ENCODE data around the gene TXNRD2.

Gene TXNRD2

DNA sequence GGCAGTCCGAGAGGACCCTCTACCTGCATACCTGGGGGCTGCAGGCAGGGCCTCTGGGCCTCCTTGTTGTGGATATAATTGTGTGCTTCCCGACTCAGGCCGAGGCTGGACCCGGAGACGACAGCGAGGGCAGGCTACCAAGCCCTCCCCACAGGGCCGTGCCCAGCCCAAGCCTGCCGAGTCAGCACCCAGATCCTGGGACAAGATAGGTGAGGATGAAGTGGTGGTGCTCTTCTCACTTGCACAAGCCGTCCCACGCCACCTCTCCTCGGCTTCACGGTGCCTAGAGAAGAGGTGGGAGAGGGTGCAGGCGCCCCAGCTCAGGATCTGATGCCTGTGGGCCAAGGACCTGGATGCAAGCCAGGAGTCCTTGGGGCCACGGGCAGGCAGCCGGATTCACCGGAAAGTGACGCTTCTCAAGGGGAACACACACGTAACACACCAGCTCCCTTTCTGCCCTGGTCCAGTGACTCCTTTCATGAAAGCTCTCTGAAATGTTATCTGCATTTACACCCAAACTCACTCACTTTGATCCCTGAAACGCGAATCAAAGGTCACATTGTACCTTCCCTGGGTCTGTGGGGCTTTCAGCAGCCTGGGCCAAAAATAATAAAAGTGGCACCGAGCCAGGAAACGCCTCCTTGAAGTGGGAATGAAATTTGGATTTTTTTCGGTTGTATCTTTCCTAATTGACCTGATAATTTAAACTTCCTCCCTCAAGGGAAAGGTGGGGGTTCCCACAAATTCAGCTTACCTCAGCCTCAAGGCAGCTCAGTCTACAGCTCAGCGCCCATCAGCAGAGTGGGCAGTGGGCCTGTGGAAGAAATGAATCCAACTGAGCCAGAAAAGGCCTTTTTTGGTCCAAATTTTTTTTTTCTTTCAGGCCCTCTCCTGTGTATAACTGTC lies 85.9 kb downstream of the TXNRD2 start:
- DNase-seq = peak; percentile 77 to 84

DNA sequence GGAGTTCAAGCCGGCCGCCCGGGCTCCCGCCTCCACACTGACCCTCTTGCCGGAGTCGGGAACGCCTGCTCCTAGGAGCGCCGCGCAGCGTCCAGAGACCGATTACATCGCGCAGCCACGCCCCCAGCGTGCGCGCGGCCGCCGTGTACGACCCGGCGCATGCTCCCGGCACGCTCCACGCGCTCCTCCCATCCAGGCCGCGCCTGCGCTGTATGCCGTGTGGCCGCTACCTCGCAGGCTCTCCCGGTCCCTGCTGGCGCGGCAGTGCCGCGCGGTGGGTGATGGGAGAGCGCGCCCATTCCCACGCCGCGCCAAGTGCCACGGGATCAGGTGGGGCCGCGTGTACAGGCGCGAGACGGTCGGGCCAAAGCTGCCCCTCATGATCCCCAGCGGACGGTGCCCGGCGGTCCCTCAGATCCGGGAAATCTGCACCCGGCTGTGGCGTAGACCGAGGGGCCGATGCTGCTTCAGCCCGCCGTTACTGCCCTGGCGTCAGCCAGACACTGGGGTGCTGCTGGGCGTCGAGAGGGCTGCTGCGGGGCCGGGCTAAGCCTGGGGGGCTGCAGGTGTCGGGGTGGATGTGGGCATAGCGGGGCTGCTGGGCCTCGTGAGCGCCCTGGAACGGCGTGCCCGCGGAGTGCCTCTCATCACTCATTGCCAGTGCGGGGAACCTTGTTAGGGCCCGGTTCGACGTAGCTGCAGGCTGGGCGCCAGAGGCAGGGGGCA lies 86.7 kb downstream of the TXNRD2 start, which contains the start of the genes GNB1L and RTL10:
Gene GNB1L, minus strand, starts transcription at position 97 of the 726 bp plus-strand sequence. CDS start 33,519 bp downstream, outside the sequence.
Gene RTL10, minus strand, starts transcription at position 97 of the 726 bp plus-strand sequence. CDS start 2,613 bp downstream, outside the sequence.
- DNase-seq = peak; percentile 87 to 94

DNA sequence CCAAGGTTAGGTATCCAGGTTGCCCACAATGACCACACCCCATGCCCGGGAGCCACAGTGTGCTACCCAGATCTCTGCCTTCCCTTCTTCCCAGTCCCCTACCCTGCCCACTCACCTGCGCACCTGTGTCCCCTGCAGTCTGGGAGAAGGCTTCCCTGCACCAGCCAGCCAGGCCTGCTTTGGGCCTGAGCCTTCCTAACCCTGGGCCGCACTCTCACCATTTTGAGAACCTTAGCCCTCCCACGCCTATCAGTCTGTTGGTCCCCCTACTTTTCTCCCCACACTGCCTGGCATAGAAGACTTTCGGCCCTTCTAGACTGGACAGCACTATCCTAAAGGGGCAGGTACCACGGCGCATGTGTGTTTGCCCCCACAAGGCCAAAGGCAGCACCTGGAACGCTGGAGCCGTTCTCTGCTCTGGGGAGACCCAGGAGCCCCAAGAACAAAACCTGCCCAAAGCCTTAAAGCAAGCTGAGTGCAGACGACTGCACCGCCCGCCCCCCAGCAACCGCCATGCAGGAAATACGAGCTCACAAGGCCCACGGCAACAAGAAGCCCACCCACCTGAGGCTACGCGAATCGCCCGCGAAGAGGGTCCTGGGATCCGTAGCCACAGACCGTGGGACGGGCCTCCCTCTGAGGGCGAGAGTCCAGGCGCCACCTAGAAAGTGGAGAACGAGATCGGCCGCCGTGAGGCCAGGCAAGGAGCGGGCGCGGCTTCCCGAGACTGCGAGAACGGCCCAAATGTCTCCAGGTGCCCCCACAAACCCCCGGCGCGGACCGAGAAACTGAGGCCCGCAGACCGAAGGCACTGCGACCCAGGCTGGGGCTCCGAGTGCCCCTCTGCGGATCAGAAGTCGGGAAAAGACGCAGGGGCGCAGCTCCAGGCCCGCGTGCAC lies 87.5 kb downstream of the TXNRD2 start:
- DNase-seq = no peak

DNA sequence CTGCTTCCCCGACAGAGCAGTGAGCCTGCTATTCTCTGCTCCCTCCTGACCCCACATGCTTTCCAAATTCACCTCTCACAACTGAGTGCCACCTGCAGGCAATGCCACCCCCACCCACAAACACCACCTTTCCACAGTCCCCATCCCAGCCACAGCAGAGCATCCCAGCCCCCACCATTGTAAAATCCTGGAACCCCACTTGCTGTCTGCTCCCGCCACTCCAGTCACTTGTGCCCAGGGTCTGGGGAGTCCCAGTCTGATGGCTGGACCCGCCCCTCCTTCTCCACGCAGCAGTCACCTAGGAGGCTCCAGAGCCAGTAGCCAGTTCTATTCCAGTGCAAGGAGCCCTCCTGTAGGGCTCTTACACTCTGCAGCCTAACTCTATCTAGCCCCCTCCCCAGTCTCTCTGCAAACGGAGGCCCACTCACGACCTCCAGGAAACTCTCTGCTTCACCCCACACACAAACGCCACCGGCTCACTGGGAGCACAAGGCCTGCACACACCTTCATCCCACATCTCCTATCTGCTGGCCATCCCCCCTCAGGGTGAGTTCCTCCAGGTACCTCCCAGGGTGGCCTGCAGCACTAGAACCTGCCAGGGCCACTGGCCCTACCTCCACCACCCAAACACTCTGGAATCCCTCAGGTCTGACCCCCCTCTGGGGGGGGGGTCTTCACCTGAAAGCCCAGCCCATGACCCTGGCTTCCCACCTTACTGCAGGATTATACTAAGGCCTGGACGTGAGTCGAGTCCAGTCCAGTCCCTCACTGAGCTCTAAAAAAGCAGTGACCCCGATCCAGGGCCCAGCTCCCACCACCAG lies 88.3 kb downstream of the TXNRD2 start:
- no peak for DNase-seq

DNA sequence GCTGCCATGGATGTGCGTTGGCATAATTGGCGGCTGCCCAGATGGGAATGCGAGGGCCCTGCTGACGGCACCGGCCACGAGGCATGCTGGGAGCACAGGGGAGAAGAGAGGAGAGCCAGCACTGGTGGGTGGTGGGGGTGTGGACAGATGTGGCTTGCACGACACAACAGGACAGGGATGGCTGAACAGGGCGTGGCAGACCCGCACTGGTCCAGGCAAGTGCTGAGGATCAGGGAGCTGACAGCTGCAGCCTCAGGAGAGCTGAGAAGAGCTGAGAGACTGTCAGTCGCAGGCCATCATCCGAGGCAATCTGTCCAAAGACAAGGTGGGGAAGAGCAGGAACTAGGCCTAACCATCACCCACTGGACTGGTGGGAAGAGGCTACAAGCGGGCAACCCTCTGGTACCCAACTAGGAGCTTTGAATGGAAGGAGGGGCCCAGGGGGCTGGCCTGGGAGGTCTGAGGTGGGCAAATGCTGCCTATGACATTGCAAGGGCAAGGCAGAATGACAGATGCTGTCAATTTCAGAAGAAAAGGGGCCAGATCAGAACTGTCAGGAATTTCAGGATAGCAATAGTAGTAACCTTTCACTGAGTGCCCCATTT lies 89.3 kb downstream of the TXNRD2 start:
- DNase-seq = no peak

DNA sequence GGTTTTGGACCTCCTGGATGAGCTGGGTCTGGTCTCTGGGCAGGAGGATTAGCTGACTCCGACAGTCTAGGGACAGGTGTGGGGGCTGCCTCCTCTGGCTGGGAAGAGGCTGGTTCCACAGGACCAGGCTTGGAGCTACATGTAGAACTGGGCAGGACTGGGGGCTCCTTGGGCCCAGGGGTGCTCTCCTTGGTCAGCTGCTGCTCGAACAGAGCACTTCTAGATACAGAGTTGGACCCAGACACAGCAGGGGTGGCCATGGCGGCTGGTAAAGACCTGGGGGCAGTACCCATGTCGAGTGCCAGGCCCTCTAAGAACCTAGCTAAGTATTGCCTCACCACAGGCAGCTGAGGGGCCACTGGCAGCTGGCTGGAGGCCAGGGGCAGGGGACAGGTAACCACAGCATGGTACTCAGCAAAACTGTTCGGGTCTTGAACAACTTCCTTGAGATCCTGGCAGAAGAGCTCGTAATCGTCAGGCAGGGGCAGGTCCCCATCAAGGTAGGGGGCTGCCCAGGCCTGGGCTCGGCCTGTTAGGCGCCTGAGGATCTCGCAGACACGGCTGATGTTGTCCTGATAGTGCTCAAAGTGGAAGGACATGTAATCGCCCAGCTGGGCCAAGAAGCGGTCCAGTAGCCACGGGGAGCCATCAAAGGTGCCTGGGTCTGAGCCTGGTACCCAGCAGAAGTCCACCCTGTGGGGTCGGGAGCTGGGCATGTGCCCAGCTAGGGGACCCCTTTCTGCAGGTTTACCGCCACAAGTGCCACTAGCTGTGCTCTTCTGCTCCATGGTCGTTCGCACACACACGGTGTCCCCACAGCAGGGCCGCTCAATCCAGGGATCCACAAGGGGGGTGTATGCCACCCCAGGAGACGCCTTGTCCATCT lies 90.1 kb downstream of the TXNRD2 start:
- no peak for DNase-seq

DNA sequence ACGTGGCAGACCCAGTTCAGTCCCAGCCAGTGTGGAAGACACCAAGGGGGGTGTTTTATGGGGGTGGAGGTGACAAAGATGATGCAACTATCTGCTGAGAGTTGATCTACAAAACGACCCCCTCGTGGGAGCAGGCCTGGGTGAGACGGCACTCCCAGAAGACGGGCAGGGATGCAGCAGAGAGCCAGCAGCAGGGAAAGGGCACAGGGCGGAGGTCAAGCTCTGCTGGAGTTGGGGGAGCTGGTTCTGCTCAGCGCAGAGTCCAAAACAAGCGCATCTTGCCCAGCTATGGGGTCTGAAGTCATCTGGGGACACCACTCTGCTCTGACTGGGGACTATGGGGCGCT lies 90.9 kb downstream of the TXNRD2 start:
- DNase-seq = no peak

- no peak for DNase-seq
Observed at GRCh38 chr22:19849835-19850762, 91.5 kb downstream of the TXNRD2 start.

GRCh38 chr22:19848298-19849224 lies 93.1 kb downstream of the TXNRD2 start:
- no peak for DNase-seq

- no peak for DNase-seq
Observed at GRCh38 chr22:19847345-19847632, 94.3 kb downstream of the TXNRD2 start.

DNA sequence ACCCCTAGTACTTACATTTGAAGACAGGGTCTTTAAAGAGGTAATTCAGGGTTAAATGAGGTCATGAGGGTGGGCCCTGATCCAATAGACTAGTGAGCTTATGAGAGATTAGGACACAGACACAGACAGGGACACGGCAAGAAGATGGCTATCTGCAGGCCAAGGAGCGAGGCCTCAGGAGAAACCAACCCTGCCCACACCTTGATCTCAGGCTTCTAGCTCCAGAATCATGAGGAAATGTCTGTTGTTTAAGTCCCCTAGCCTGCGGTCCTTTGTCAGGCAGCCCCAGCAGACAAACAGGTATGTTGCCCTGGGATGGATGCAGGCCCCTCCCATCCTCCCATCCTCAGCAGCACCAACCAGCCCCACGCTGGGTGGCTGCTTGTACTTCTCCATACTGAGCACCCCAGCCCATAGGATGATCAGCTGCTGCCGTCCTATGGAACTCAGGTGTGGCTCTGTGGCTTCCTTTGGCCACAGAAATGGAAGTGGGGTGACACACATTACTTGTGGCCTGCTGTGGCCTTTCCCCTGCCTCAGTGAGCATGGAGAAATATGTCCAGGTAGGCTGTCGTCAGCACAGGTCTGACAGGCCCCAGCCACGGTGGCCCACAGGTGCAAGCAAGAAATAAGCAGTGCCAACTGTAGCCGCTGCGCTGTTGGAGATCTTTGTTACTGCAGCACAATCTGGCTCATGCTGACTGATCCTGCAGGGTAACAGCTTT lies 94.8 kb downstream of the TXNRD2 start:
- no peak for DNase-seq

- DNase-seq = peak in 1 of 2 experiments; percentile 34
Observed at GRCh38 chr22:19845054-19845722, 96.4 kb downstream of the TXNRD2 start.

GRCh38 chr22:19844377-19845053 lies 97.1 kb downstream of the TXNRD2 start:
- DNase-seq = peak; percentile 79 to 84

- peak; percentile 57 to 58 for DNase-seq
Observed at GRCh38 chr22:19843857-19844376, 97.7 kb downstream of the TXNRD2 start.

DNA sequence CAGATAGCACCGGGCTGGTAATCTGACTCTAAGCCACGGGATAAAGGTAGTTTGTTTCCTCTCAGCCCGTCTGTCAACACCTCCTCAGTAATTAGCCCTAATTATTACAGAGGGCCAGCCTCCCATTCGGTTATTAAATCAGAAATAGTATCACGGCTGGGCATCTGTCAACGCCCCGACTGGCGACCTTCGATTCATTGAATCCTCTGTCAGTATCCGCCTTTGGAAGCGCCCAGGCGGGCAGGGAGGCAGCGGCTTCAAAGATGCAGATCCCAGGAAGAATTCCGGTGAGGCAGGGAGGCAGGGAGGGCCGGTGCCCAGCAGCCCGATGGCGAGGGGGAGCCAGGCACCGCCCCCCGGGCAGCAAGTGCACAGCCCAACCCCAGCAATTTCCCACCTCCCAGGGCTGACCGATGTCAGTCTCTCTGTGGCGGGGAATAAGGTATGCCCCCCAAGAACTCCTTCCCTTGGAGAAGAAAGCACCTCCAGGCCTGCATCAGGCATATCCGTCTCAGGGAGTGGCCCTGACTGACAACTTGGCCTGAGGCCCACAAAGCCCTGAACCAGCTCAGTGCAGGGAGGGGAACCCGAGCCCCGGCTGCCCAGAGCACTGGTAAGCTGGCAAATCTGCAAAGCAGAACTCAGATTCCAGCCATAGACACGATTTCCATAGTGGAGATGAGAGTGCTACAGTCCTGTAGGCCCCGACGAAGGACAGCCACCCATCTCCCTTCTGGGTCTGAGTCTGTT lies 98.3 kb downstream of the TXNRD2 start:
- no peak for DNase-seq

Measured in Kasumi-1 (cell line).